Neural cell (in vitro differentiated cells): ENCODE results near the gene TMEM40. TPM values are rescaled to one million over a fixed set of nuclear protein-coding genes. Genes with fewer than 3 reads are reported as not detected.
A peak's percentile ranks its signal among the peaks of the same experiment; 100 is the strongest.
"Not testable (repeated sequence)": the region's sequence is repeated elsewhere in the genome, so short reads cannot be mapped to it uniquely, and the experiment has no call there.

Experiments used
- H2AFZ ChIP-seq: fragments of 200-600, 300-800 bp; sonication (generic), shearing (Covaris generic); 2 replicates; pipeline ENCODE4 v1.6.0; 2014; ENCODE audit warnings: low read depth, mild to moderate bottlenecking, antibody characterized with exemption, low read length, moderate library complexity
- H3F3A ChIP-seq: fragments of 200-600 bp; shearing (Covaris generic); 2 replicates; pipeline ENCODE4 v1.6.1; 2016; ENCODE audit warnings: mild to moderate bottlenecking, moderate library complexity, mixed read lengths, antibody characterized with exemption, low read length; ENCODE audit not compliant: insufficient read depth, poor library complexity, severe bottlenecking
- H3K27ac ChIP-seq: fragments of 200-600, 300-800 bp; sonication (generic), shearing (Covaris generic); 2 replicates; pipeline ENCODE4 v1.5.1; 2014; ENCODE audit warnings: mild to moderate bottlenecking, low read length, moderate library complexity
- H3K27me3 ChIP-seq: fragments of 300-800, 200-600 bp; sonication (generic), shearing (Covaris generic); 2 replicates; pipeline ENCODE4 v1.6.0; 2014; ENCODE audit warnings: mild to moderate bottlenecking, low read depth, low read length, moderate library complexity; ENCODE audit not compliant: insufficient read depth
- H3K36me3 ChIP-seq: fragments of 300-800, 200-600 bp; sonication (generic), shearing (Covaris generic); 2 replicates; pipeline ENCODE4 v1.5.1; 2014; ENCODE audit warnings: mild to moderate bottlenecking, antibody characterized with exemption, low read length, moderate library complexity; ENCODE audit not compliant: insufficient read depth
- H3K4me2 ChIP-seq: fragments of 300-800, 200-600 bp; sonication (generic), shearing (Covaris generic); 2 replicates; pipeline ENCODE4 v1.6.0; 2014; ENCODE audit warnings: mild to moderate bottlenecking, low read length
- H3K4me3 ChIP-seq: fragments of 300-800, 200-600 bp; sonication (generic), shearing (Covaris generic); 2 replicates; pipeline ENCODE4 v1.5.1; 2014; ENCODE audit warnings: mild to moderate bottlenecking, low read length, moderate library complexity
- H3K79me2 ChIP-seq: fragments of 200-600 bp; shearing (Covaris generic); replicated peaks from 2 replicates; pipeline ENCODE4 v1.6.0; 2014; ENCODE audit warnings: mild to moderate bottlenecking, low read length, moderate library complexity; ENCODE audit not compliant: insufficient read depth
- H3K9ac ChIP-seq: fragments of 300-800, 200-600 bp; sonication (generic), shearing (Covaris generic); 2 replicates; pipeline ENCODE4 v1.6.1; 2016; ENCODE audit warnings: mild to moderate bottlenecking, low read length, mixed read lengths
- H3K9me2 ChIP-seq: fragments of 200-600 bp; shearing (Covaris generic); 2 replicates; pipeline ENCODE4 v1.6.1; 2016; ENCODE audit warnings: mild to moderate bottlenecking, low read length, mixed read lengths; ENCODE audit not compliant: insufficient read depth
- H3K9me3 ChIP-seq: fragments of 200-600, 300-800 bp; sonication (generic), shearing (Covaris generic); 2 replicates; pipeline ENCODE4 v1.6.1; 2016; ENCODE audit warnings: mild to moderate bottlenecking, mixed run types, low read length, moderate library complexity, mixed read lengths
- H4K20me1 ChIP-seq: fragments of 200-600 bp; shearing (Covaris generic); 2 replicates; pipeline ENCODE4 v1.6.1; 2016; ENCODE audit warnings: mild to moderate bottlenecking, mixed run types; ENCODE audit not compliant: insufficient read depth
- CTCF ChIP-seq: fragments of 450-650 bp; IDR thresholded peaks from 2 replicates; pipeline ENCODE4 v1.5.1; 2014; ENCODE audit warnings: antibody characterized with exemption, mild to moderate bottlenecking, moderate library complexity; ENCODE audit not compliant: poor library complexity, severe bottlenecking
- EP300 ChIP-seq: fragments of 450-650 bp; conservative IDR thresholded peaks from 2 replicates; pipeline ENCODE4 v1.6.1; 2014; ENCODE audit warnings: antibody characterized with exemption, mild to moderate bottlenecking, moderate library complexity; ENCODE audit not compliant: poor library complexity, severe bottlenecking
- EZH2 ChIP-seq: fragments of 200-600, 300-800 bp; shearing (Covaris generic), sonication (generic); IDR thresholded peaks from 2 replicates; pipeline ENCODE4 v1.6.1; 2014; ENCODE audit warnings: antibody characterized with exemption, low read length, borderline replicate concordance, mild to moderate bottlenecking; ENCODE audit not compliant: insufficient read depth, poor library complexity, severe bottlenecking
- MXI1 ChIP-seq: fragments of 450-650 bp; conservative IDR thresholded peaks from 2 replicates; pipeline ENCODE4 v1.6.1; 2014; ENCODE audit warnings: antibody characterized with exemption, mild to moderate bottlenecking; ENCODE audit not compliant: poor library complexity, severe bottlenecking
- POLR2AphosphoS5 ChIP-seq: IDR thresholded peaks from 2 replicates; pipeline ENCODE4 v1.6.1; 2012
- RAD21 ChIP-seq: fragments of 450-650 bp; conservative IDR thresholded peaks from 2 replicates; pipeline ENCODE4 v1.6.1; 2014; ENCODE audit warnings: antibody characterized with exemption, mild to moderate bottlenecking, moderate library complexity
- REST ChIP-seq: IDR thresholded peaks from 2 replicates; pipeline ENCODE4 v1.6.1; 2012; ENCODE audit warnings: borderline replicate concordance
- SMC3 ChIP-seq: fragments of 450-650 bp; conservative IDR thresholded peaks from 2 replicates; pipeline ENCODE4 v1.6.1; 2014; ENCODE audit warnings: antibody characterized with exemption, mild to moderate bottlenecking, moderate library complexity; ENCODE audit not compliant: poor library complexity
- TAF1 ChIP-seq: IDR thresholded peaks from 2 replicates; pipeline ENCODE4 v1.6.1; 2012; ENCODE audit warnings: low read depth
- polyA plus RNA-seq: library from polyadenylated mRNA; depleted of rRNA; stranded (reverse); fragments of >200 nt; gene quantifications from 2 replicates; pipeline ENCODE4 v1.2.3, GENCODE V29; 2014

The TMEM40 gene
- polyA plus RNA-seq, 1 donor from 2014 or later = not detected

- H3F3A ChIP-seq, H3K27ac ChIP-seq, H3K9me2 ChIP-seq, H4K20me1 ChIP-seq, H3K79me2 ChIP-seq, H3K4me3 ChIP-seq, H3K9me3 ChIP-seq, H2AFZ ChIP-seq, H3K9ac ChIP-seq, H3K36me3 ChIP-seq, H3K27me3 ChIP-seq, H3K4me2 ChIP-seq: not testable (repeated sequence)
These were observed 35.7 kb downstream of the TMEM40 start for GRCh38 chr3:12723362-12723761.

- Histone ChIP-seq H3K27me3 (no peaks in the 10 kb centered on the region), H3K27ac (no peak overlapping the region), H4K20me1 (no peaks in the 10 kb centered on the region), H2AFZ (no peak overlapping the region), H3F3A (no peaks in the 10 kb centered on the region), H3K79me2 (no peaks in the 10 kb centered on the region), H3K4me3 (no peak overlapping the region), H3K9me2 (no peaks in the 10 kb centered on the region), H3K9ac (no peak overlapping the region), H3K36me3 (no peaks in the 10 kb centered on the region), H3K4me2 (no peak overlapping the region), H3K9me3 (no peaks in the 10 kb centered on the region)
- no peak for TF ChIP-seq MXI1
- TF ChIP-seq SMC3 = no peak
- TF ChIP-seq REST = no peak
These were observed 36.8 kb downstream of the TMEM40 start for GRCh38 chr3:12722226-12722625.

- Histone ChIP-seq H3K27me3 (no peaks in the 10 kb centered on the region), H2AFZ (no peak overlapping the region), H3K9ac (no peak overlapping the region), H3K4me3 (peak overlapping the region; percentile 53), H3K27ac (no peak overlapping the region), H3K79me2 (no peaks in the 10 kb centered on the region), H4K20me1 (no peaks in the 10 kb centered on the region), H3K9me3 (no peaks in the 10 kb centered on the region), H3F3A (no peaks in the 10 kb centered on the region), H3K36me3 (no peaks in the 10 kb centered on the region), H3K4me2 (no peak overlapping the region), H3K9me2 (no peaks in the 10 kb centered on the region)
- TF ChIP-seq POLR2AphosphoS5 (no peak), TAF1 (no peak), EZH2 (no peak), EP300 (no peak), MXI1 (peak; percentile 53), CTCF (peak; percentile 97), REST (no peak), SMC3 (peak; percentile 86), RAD21 (peak; percentile 84)
These were observed 38.8 kb downstream of the TMEM40 start for GRCh38 chr3:12719984-12720898.
